ENCODE measurements around the gene GGNBP2.

GGNBP2 gene

GRCh38 chr17:36614933-36615332 is 70.2 kb downstream of the GGNBP2 start:
- POLR2A ChIA-PET = no interaction called here
- CTCF ChIA-PET = interaction anchor here (1.3 to 2.7 kb wide), 2 partner anchors 11 to 12 kb away, joined by 3 to 11 read pairs; no protein-coding TSS in a partner anchor
- DNase-seq (ENCODE audit: extremely low spot score) = no peak
- no peak for TF ChIP-seq NFRKB (IDR thresholded peaks at IDR 0.05)
- no peak for TF ChIP-seq LEF1 (IDR thresholded peaks at IDR 0.05; ENCODE audit: borderline replicate concordance)
- no peak for TF ChIP-seq SUZ12 (IDR thresholded peaks at IDR 0.05)
- TF ChIP-seq PKNOX1 (IDR thresholded peaks at IDR 0.05) = no peak
- TF ChIP-seq ELF4 (IDR thresholded peaks at IDR 0.05) = no peak
- no peak for TF ChIP-seq HDGF (IDR thresholded peaks at IDR 0.05; ENCODE audit: borderline replicate concordance)
- no peak for TF ChIP-seq FOXK2 (IDR thresholded peaks at IDR 0.05)
- no peak for TF ChIP-seq TARDBP (IDR thresholded peaks at IDR 0.05)
- no peak for TF ChIP-seq L3MBTL2 (conservative IDR thresholded peaks at IDR 0.05)
- TF ChIP-seq CTBP1 (IDR thresholded peaks at IDR 0.05; ENCODE audit: borderline replicate concordance) = no peak
- TF ChIP-seq FOXA1 (IDR thresholded peaks at IDR 0.05) = no peak
- no peak for TF ChIP-seq BHLHE40 (IDR thresholded peaks at IDR 0.05; ENCODE audit: borderline replicate concordance)
- no peak for TF ChIP-seq ARNT (IDR thresholded peaks at IDR 0.05)
- no peak for TF ChIP-seq SP1 (IDR thresholded peaks at IDR 0.05)

DNA sequence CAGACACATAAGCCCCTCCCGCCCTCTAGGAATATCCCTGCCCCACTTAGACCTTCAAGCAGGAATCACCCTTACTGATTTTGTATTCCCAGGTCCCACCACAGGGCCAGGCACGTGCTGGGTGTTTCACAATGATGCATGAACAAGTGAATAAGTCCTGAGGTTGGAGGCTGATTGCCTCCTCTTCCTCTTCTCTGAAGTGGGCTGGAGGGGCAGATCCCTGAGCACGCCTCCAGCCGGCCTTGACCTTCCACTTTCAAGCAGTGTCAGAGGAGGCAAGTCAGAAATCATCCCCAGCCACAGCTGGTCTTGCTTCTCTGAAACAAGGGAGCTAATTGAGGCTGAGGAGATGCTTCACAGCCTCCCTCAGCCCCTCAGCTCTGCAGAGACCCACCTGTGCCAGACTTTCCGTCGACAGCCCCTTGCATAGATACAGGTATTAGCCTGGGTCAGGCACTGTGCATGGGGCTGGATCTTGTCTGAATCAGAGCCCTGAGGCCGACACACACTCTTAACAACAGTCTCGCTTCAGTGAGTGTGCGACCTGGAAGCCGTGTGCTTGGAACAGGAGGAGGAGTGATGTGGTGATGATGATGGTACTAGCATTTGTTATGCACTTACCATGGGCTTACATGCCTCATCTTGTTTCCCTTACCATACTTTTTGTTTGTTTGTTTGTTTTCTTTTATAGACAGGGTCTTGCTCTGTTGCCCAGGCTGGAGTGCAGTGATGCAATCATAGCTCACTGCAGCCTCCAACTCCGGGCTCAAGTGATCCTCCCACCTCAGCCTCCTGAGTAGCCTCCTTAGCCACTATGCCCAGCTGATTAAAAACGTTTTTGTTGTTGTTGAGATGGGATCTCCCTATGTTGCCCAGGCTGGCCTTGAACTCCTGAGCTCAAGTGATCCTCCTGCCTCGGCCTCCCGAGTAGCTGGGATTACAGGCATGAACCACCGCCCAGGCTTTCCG is 71.6 kb downstream of the GGNBP2 start:
- ChIA-PET POLR2A (no interaction called here), CTCF (interaction anchor here (2.7 kb wide), 1 partner anchor 13 kb away, joined by 11 read pairs; no protein-coding TSS in a partner anchor)
- TF ChIP-seq L3MBTL2 (conservative IDR thresholded peaks at IDR 0.05) (no peak), ZNF384 (IDR thresholded peaks at IDR 0.05) (no peak), ELF4 (IDR thresholded peaks at IDR 0.05) (no peak), PKNOX1 (IDR thresholded peaks at IDR 0.05) (no peak), NFRKB (IDR thresholded peaks at IDR 0.05) (no peak), ARNT (IDR thresholded peaks at IDR 0.05) (no peak), SP1 (IDR thresholded peaks at IDR 0.05) (no peak), FOXM1 (IDR thresholded peaks at IDR 0.05; ENCODE audit: borderline replicate concordance) (no peak), FOXA1 (IDR thresholded peaks at IDR 0.05) (no peak), FOXK2 (IDR thresholded peaks at IDR 0.05) (no peak), HDGF (IDR thresholded peaks at IDR 0.05; ENCODE audit: borderline replicate concordance) (no peak)

DNA sequence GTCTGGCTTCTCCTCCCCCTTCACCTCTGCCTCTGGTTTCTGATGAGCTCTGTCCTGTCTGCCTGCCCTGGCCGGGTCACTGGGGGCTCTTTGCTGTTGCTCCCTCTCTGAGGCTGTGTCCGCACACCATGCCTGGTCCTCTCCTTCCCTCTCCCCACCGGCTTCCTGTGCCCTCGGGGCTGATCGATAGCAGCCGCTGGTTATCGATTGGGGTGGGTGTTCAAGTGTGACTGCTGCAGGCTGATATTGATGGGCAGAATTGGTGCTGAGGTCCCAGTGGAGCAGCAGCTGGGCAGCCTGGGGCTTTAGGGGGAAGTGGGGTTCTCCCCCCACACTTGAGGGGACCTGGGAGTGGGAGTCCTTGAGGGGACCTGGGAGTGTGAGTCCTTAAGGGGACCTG is 73.1 kb downstream of the GGNBP2 start:
- TF ChIP-seq BHLHE40 (IDR thresholded peaks at IDR 0.05; ENCODE audit: borderline replicate concordance) (no peak), HDGF (IDR thresholded peaks at IDR 0.05; ENCODE audit: borderline replicate concordance) (no peak)
- POLR2A ChIA-PET = no interaction called here
- no peak for DNase-seq (ENCODE audit: extremely low spot score)
- CTCF ChIA-PET = interaction anchor here (0.5 kb wide), 1 partner anchor 35 kb away, joined by 3 read pairs; no protein-coding TSS in a partner anchor

More for the DNA sequence above, 71.6 kb downstream of the GGNBP2 start:
- DNase-seq (ENCODE audit: extremely low spot score) = no peak

DNA sequence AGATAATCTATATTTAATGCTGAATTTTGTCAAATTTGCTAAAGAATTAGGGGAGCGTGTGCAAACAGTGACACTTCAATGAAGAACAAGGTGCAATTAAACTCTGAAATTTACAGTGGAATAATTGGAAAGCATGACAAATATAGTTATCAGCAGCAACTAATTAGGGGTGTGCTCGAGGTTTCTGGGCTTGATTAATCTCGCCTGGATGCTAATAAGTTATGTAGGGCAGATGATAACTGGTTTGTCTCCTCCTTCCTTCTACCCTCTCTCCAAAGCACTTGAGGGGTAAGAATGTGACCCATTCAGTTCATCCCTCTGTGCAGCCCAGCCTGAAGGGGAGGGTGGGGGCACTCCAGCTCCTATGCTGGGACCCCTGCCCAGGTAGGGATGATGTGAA is 78.6 kb downstream of the GGNBP2 start:
- DNase-seq (ENCODE audit: extremely low spot score) = no peak
- no peak for TF ChIP-seq HDGF (IDR thresholded peaks at IDR 0.05; ENCODE audit: borderline replicate concordance)
- no peak for TF ChIP-seq NFRKB (IDR thresholded peaks at IDR 0.05)
- TF ChIP-seq SP1 (IDR thresholded peaks at IDR 0.05) = no peak
- no peak for TF ChIP-seq L3MBTL2 (conservative IDR thresholded peaks at IDR 0.05)
- no peak for TF ChIP-seq ELF4 (IDR thresholded peaks at IDR 0.05)
- no peak for TF ChIP-seq TARDBP (IDR thresholded peaks at IDR 0.05)
- TF ChIP-seq FOXK2 (IDR thresholded peaks at IDR 0.05) = no peak
- no peak for TF ChIP-seq SUZ12 (IDR thresholded peaks at IDR 0.05)
- ChIA-PET CTCF (no interaction called here), POLR2A (no interaction called here)

- POLR2A ChIA-PET = no interaction called here
- TF ChIP-seq FOXA1 (IDR thresholded peaks at IDR 0.05) = no peak
- no peak for TF ChIP-seq ARNT (IDR thresholded peaks at IDR 0.05)
- no peak for TF ChIP-seq NFRKB (IDR thresholded peaks at IDR 0.05)
- no peak for TF ChIP-seq CTBP1 (IDR thresholded peaks at IDR 0.05; ENCODE audit: borderline replicate concordance)
- no peak for TF ChIP-seq BHLHE40 (IDR thresholded peaks at IDR 0.05; ENCODE audit: borderline replicate concordance)
- TF ChIP-seq ELF4 (IDR thresholded peaks at IDR 0.05) = no peak
- no peak for TF ChIP-seq FOXM1 (IDR thresholded peaks at IDR 0.05; ENCODE audit: borderline replicate concordance)
- TF ChIP-seq PKNOX1 (IDR thresholded peaks at IDR 0.05) = no peak
- TF ChIP-seq L3MBTL2 (conservative IDR thresholded peaks at IDR 0.05) = no peak
- no peak for TF ChIP-seq HDGF (IDR thresholded peaks at IDR 0.05; ENCODE audit: borderline replicate concordance)
- no peak for TF ChIP-seq SUZ12 (IDR thresholded peaks at IDR 0.05)
- no peak for TF ChIP-seq ZNF384 (IDR thresholded peaks at IDR 0.05)
- TF ChIP-seq LEF1 (IDR thresholded peaks at IDR 0.05; ENCODE audit: borderline replicate concordance) = no peak
- no peak for DNase-seq (ENCODE audit: extremely low spot score)
- CTCF ChIA-PET = interaction anchor here (0.6 to 2.5 kb wide), 5 partner anchors 11 to 594 kb away, joined by 3 to 20 read pairs (median 3); partner anchors contain the start of gene MRM1
Observed at GRCh38 chr17:36625188-36625587, 80.5 kb downstream of the GGNBP2 start.

DNA sequence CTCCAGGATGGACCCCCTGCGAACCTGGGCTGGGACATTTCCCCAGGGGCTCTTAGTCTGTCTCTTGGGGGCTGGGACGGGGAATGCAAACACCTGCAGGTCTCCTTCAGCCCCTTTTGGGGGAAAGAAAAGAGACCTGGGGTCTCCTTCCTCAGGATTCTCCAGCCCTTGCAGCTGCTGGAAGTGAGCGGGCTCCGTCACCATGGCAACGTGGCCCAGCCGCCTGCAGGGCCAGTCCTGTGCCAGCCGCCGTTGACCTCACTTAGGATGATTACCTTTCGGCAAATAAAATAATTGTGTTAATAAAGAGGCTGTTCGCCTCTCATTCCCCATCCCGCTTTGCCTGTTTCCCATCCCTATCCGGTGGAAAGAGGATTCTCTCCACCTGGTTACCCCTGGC is 82.4 kb downstream of the GGNBP2 start:
- TF ChIP-seq ARNT (IDR thresholded peaks at IDR 0.05) = no peak
- TF ChIP-seq HDGF (IDR thresholded peaks at IDR 0.05; ENCODE audit: borderline replicate concordance) = no peak
- no peak for TF ChIP-seq BHLHE40 (IDR thresholded peaks at IDR 0.05; ENCODE audit: borderline replicate concordance)
- TF ChIP-seq ZNF384 (IDR thresholded peaks at IDR 0.05) = no peak
- no peak for TF ChIP-seq CTBP1 (IDR thresholded peaks at IDR 0.05; ENCODE audit: borderline replicate concordance)
- TF ChIP-seq ELF4 (IDR thresholded peaks at IDR 0.05) = no peak
- TF ChIP-seq PKNOX1 (IDR thresholded peaks at IDR 0.05) = no peak
- TF ChIP-seq LEF1 (IDR thresholded peaks at IDR 0.05; ENCODE audit: borderline replicate concordance) = no peak
- no peak for TF ChIP-seq FOXM1 (IDR thresholded peaks at IDR 0.05; ENCODE audit: borderline replicate concordance)
- TF ChIP-seq NFRKB (IDR thresholded peaks at IDR 0.05) = no peak
- no peak for TF ChIP-seq FOXK2 (IDR thresholded peaks at IDR 0.05)
- TF ChIP-seq FOXA1 (IDR thresholded peaks at IDR 0.05) = no peak
- no peak for TF ChIP-seq L3MBTL2 (conservative IDR thresholded peaks at IDR 0.05)
- TF ChIP-seq SUZ12 (IDR thresholded peaks at IDR 0.05) = no peak
- no peak for TF ChIP-seq SP1 (IDR thresholded peaks at IDR 0.05)
- TF ChIP-seq TARDBP (IDR thresholded peaks at IDR 0.05) = no peak
- CTCF ChIA-PET = interaction anchor here (1.0 kb wide), 1 partner anchor 128 kb away, joined by 4 read pairs; no protein-coding TSS in a partner anchor
- DNase-seq (ENCODE audit: extremely low spot score) = no peak
- POLR2A ChIA-PET = no interaction called here

Measured in HEK293T (cell line).